Activated T-helper 9 cell treated with anti-CD3 and anti-CD28 coated beads, Interleukin-2, amount 50 U/mL, for 16 hours (primary cell): ENCODE measurements around the gene FGF19.
A peak's percentile ranks its signal among the peaks of the same experiment; 100 is the strongest.
"Not testable (repeated sequence)": the region's sequence is repeated elsewhere in the genome, so short reads cannot be mapped to it uniquely, and the experiment has no call there.

Experiments
- DNase-seq: peaks from one replicate; pipeline ENCODE4 v3.0.0-alpha.2; 2020; ENCODE audit warnings: low read depth

FGF19 gene

GRCh38 chr11:69696749-69697468 is 6.9 kb downstream of the FGF19 start:
- DNase-seq = no peak

- not testable (repeated sequence) for DNase-seq
Observed at GRCh38 chr11:69695995-69696394, 7.8 kb downstream of the FGF19 start.

DNA sequence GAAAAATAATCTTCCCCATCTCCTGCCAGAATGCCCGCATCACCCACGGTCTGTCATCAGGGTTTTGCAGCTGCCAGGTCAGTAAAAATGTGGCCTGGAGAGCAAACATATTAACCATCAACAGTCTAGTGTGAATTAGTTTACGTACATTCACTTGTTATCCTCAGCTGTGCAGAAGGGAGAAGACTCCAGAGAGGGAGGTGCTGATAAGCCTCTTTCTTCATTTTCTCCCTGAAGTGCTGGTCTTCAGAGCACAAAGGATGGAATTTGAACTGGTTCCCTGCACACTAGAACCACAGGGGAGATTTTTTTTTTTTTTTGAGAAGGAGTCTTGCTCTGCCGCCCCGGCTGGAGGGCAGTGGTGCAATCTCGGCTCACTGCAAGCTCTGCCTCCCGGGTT is 8.2 kb downstream of the FGF19 start:
- DNase-seq = no peak

DNA sequence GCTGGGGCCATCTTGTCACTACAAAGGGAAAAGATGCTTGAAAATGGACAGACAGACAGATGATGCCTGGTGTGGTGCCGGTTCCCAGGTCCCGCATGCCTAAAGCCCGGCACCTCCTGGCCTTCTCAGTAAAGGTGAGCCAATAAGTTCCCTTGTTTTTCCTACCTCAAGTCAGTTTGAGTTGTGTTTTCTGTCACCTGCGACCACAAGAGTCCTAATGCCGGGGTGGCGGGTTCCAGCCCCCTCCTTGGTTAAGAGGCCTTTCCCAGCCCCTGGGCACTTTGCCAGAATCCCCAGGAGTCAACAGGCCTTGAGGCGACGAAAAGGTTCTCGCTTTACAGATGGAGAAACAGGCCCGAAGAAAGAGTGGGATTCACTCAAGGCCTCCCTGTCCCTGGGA is 9.0 kb downstream of the FGF19 start:
- DNase-seq = no peak

DNA sequence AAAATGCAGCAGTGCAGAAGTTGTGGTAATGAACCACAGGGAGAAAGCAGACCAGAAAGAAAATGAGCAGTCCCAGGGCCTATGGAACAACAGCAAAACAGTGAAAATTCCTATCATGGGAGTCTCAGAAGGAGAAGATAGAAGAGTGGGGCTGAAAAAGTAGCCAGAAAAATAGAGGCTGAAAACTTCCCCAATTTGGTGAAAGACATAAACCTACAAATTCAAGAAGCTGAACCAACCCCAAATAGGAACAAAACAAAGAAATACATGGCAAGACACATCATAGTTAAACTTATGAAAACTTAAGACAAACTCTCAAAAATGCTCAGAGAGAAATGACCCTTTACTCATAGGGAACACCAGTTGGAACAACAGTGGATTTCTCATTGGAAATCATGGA is 11.4 kb downstream of the FGF19 start:
- DNase-seq = no peak

DNA sequence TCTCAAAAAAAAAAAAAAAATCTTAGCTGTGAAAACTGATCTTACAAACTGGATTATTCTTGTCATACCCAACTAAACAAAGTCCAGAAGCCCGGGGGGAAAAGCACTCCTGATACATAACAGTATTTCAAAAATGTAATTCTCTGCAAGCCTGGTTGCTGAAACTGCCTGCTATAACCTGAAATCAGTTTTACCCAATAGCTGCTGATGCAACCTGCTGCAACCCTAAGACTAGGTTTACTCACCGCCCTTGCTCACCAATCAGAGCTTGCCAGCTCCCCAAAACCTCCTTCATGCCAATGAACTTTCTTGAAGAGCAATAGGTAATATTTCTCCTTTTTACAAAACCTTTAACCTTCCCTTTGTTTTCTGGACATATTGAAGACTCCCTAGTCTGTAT is 12.4 kb downstream of the FGF19 start:
- no peak for DNase-seq

GRCh38 chr11:69689484-69690319 is 14.1 kb downstream of the FGF19 start:
- DNase-seq = no peak

DNA sequence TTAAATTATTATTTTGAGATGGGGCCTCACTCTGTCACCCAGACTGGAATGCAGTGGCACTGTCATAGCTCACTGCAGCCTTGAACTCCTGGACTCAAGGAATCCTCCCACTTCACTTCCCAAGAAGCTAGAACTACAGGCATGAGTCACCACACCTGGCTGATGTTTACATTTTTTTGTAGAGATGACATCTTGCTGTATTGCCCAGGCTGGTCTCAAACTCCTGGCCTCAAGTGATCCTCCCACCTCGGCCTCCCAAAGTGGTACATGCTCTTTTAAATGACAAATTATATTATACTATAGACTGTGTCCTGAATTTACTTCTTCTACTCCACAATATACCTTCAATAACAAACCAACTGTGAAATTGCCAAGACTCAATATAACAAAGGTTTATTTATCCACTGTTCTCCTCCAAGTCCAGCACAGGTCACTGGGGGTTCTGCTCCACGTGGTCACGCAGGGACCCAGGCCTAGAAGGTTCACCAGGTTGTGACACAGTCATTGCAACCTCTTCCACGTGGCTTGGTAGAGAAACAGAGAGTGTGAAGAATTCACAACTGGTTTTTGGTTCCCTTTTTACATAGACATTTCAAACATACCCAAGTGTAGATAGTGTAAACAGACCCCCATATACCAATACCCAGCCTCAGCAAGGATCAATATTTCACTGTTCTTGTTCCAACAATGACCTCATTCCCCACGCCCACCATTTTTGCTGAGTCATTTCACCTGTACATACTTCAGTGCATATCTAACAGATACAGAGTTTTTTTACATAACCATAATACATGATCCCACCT is 15.7 kb downstream of the FGF19 start:
- DNase-seq = not testable (repeated sequence)

- no peak for DNase-seq
Observed at GRCh38 chr11:69686856-69687255, 17.0 kb downstream of the FGF19 start.

DNA sequence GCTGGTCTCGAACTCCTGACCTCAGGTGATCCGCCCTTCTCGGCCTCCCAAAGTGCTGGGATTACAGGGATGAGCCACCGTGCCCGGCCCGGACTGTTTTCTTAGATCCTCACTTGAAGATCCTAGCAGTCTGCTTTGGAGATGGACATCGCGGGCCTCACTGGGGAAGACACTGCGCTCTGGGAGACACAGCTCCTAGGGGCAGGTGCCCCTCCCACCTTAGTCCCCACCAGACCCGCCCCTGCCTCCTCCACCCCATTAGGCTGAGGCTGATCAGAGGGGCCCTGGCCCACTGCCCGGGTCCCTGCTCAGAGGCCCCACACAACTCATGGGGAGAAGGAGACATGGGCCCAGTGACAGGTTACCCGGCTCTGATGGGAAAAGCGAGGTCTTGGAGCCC is 17.4 kb downstream of the FGF19 start:
- no peak for DNase-seq

GRCh38 chr11:69685348-69685747 is 18.5 kb downstream of the FGF19 start:
- DNase-seq = no peak

DNA sequence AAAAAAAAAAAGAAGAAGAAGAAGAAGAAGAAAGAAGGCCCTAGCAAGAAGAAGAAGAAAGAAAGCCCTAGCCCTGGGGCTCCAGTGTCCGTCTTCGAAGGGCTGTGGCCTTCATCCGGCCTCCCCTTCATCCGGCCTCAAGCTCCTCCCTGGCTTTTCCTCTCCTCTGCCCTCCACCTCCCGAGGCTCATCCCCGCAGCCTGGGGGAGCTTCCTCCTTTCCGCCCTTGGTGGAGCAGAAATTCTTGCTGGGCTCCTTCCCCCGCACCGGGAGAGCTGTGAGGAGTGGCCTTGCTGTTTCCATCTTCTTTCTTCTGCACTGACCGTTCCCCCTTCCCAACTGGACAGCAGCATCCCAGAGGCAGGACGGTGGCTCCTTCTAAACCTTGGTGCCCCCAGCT is 19.2 kb downstream of the FGF19 start:
- no peak for DNase-seq

DNA sequence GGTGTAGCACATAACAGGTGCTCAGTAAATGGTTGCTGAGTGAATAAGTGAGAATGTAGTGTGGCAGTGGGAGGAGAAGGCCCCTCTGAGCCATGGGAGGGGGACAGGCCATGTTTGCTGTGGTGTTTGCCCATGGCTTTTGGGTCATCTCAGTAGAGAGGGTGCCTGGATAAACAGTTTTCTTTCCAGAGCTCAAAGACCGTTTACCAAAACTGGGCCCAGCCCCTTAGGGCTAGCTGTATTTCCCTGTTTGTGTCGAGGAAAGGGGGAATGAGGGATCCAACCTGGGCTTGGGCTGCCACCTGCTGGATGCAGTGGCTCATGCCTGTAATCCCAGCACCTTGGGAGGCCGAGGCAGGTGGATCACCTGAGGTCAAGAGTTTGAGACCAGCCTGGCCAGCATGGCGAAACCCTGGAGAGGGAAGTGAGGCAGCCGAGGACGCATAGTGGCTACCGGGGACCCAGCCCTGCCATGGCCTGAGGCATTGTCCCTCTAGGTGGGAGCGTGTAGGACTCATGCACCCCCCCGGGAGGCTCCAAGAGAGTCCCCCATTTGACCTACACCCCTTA is 20.0 kb downstream of the FGF19 start:
- DNase-seq = no peak

- DNase-seq = no peak
Observed at GRCh38 chr11:69682681-69683326, 21.0 kb downstream of the FGF19 start.

DNA sequence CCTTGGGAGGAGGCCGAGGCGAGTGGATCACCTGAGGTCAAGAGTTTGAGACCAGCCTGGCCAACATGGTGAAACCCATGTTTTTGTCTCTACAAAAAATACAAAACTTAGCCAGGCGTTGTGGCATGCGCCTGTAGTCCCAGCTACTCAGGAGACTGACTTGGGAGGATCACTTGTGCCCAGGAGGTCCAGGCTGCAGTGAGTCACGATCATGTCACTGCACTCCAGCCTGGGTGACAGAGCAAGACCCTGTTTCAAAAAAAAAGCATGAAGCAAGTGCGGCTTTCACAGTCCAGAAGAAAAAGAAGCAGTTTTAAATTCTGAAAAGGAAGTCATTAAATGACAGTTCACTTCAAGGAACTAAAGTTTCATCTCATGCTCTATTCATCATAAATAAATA is 21.6 kb downstream of the FGF19 start:
- DNase-seq = no peak

DNA sequence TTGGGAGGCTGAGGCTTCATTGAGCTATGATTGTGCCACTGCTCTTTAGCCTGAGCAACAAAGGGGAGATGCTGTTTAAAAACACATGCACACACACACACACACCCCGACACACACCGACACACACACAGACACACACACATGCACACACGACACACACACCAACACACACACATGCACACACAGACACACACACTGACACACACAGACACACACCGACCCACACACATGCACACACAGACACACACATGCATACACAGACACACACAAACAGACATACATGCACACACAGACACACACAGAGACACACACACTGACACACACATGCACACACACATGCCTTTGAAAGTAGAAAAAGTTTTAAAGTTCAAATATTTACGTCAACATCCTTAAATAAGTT is 23.1 kb downstream of the FGF19 start:
- no peak for DNase-seq

- DNase-seq = no peak
Observed at GRCh38 chr11:69677749-69678148, 26.1 kb downstream of the FGF19 start.

DNA sequence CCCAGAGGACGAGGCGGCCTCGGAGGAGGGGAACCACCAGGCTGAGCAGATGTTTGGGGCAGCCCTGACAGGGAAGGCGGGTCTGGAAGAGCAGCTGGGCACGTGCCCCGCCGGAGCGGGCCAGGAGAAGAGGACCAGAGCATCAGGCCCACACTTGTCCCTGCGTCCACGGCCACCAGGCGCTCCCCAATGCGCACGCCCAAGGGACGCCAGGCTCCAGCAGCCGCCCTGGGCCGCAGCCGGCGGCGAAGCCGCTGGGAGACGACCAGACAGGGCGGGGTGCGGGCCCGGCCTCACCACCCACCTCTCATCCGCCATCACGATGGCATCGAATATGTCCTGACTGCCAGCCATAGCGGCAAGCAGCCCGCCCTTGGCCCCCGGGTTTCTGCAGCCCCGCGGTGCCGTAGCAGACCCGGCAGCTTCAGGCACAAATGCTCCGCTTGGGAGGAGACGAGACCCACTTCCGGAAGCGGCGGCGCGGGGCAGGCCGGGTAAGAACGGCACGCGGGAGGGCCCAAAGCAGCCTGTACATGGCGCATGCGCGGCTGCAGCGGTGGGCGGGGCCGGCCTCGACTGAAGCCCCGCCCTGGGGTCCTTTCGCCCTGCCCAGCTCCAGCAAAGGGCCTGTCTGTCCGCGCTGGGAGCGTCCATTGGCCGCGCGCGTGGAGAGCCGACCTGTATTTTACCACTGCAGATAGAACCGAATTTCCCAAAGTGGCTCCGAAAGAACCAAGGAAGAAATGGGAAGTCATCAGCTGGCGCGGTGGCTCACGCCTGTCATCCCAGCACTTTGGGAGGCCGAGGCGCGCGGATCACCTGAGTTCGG is 28.7 kb downstream of the FGF19 start, which contains the start of gene LTO1:
Gene LTO1, minus strand, starts transcription at position 468 of the 829 bp plus-strand sequence. Its CDS starts 114 bp downstream, at position 354.
- DNase-seq = peak; percentile 92

- DNase-seq = no peak
Observed at GRCh38 chr11:69674267-69674885, 29.4 kb downstream of the FGF19 start.

- DNase-seq = no peak
Observed at GRCh38 chr11:69671734-69672465, 31.9 kb downstream of the FGF19 start.
